ENCODE data around the gene LSS. TPM values are rescaled to one million over a fixed set of nuclear protein-coding genes. Genes with fewer than 3 reads are reported as not detected.

The LSS gene
- total RNA-seq, 1 donor from 2014 or later: 91.0 TPM

- intact Hi-C loops (cut with DNase I): no loop called here
- ATAC-seq: no peak
- no peaks in the 10 kb centered on the region for H3K9me3 ChIP-seq
- no peak overlapping the region for H3K4me3 ChIP-seq
- no peak for TF ChIP-seq CTCF (IDR thresholded peaks at IDR 0.05)
- H3K27ac ChIP-seq: no peak overlapping the region
- H3K36me3 ChIP-seq: peaks cover 100% of the 10 kb centered on the region
- no peaks in the 10 kb centered on the region for H3K4me1 ChIP-seq
- DNase-seq: no peak
- H3K27me3 ChIP-seq (ENCODE audit: low read depth): no peaks in the 10 kb centered on the region
Observed at GRCh38 chr21:46255758-46256337, 27.3 kb upstream of the LSS start.

- Histone ChIP-seq H3K9me3 (no peaks in the 10 kb centered on the region), H3K27ac (no peak overlapping the region), H3K36me3 (peaks cover 100% of the 10 kb centered on the region), H3K4me1 (no peaks in the 10 kb centered on the region), H3K27me3 (ENCODE audit: low read depth) (no peaks in the 10 kb centered on the region), H3K4me3 (no peak overlapping the region)
- no peak for DNase-seq
- no peak for ATAC-seq
- no peak for TF ChIP-seq CTCF (IDR thresholded peaks at IDR 0.05)
- intact Hi-C loops (cut with DNase I): no loop called here
Observed at GRCh38 chr21:46255166-46255565, 26.6 kb upstream of the LSS start.

- DNase-seq: no peak
Observed at GRCh38 chr21:46254208-46254975, 25.8 kb upstream of the LSS start.

GRCh38 chr21:46253610-46254124 is 25.1 kb upstream of the LSS start:
- Histone ChIP-seq H3K36me3 (peaks cover 100% of the 10 kb centered on the region), H3K4me1 (no peaks in the 10 kb centered on the region), H3K9me3 (no peaks in the 10 kb centered on the region), H3K27ac (no peak overlapping the region), H3K4me3 (no peak overlapping the region), H3K27me3 (ENCODE audit: low read depth) (no peaks in the 10 kb centered on the region)
- intact Hi-C loops (cut with DNase I): no loop called here
- DNase-seq (no peak), ATAC-seq (no peak)
- no peak for TF ChIP-seq CTCF (IDR thresholded peaks at IDR 0.05)

More at GRCh38 chr21:46254208-46254975, 25.8 kb upstream of the LSS start:
- peaks cover 100% of the 10 kb centered on the region for H3K36me3 ChIP-seq
- H3K4me1 ChIP-seq: no peaks in the 10 kb centered on the region
- H3K27me3 ChIP-seq (ENCODE audit: low read depth): no peaks in the 10 kb centered on the region
- H3K4me3 ChIP-seq: no peak overlapping the region
- intact Hi-C loops (cut with DNase I): no loop called here
- TF ChIP-seq CTCF (IDR thresholded peaks at IDR 0.05): no peak
- ATAC-seq: no peak
- H3K27ac ChIP-seq: no peak overlapping the region
- no peaks in the 10 kb centered on the region for H3K9me3 ChIP-seq

GRCh38 chr21:46252840-46253239 is 24.3 kb upstream of the LSS start:
- no peaks in the 10 kb centered on the region for H3K4me1 ChIP-seq
- H3K36me3 ChIP-seq: peaks cover 100% of the 10 kb centered on the region
- H3K9me3 ChIP-seq: no peaks in the 10 kb centered on the region
- no peak overlapping the region for H3K27ac ChIP-seq
- no peak for TF ChIP-seq CTCF (IDR thresholded peaks at IDR 0.05)
- ATAC-seq (no peak), DNase-seq (no peak)
- intact Hi-C loops (cut with DNase I): no loop called here
- no peaks in the 10 kb centered on the region for H3K27me3 ChIP-seq (ENCODE audit: low read depth)
- no peak overlapping the region for H3K4me3 ChIP-seq
